GM19351 (cell line): ENCODE results near the gene PKIG.
"Not testable (repeated sequence)": the region's sequence is repeated elsewhere in the genome, so short reads cannot be mapped to it uniquely, and the experiment has no call there.

Experiments used
- ATAC-seq: cut with Tn5 transposase; IDR thresholded peaks from one replicate; pipeline ENCODE4 v1.9.1; 2021; ENCODE audit warnings: mild to moderate bottlenecking, moderate library complexity; ENCODE audit not compliant: unreplicated experiment

The PKIG gene

GRCh38 chr20:44571362-44571988, 10.9 kb upstream of the PKIG start:
- no peak for ATAC-seq

- ATAC-seq, result no peak
Measured at GRCh38 chr20:44572551-44573500, 9.6 kb upstream of the PKIG start.

- no peak for ATAC-seq
Measured at GRCh38 chr20:44573501-44573869, 8.9 kb upstream of the PKIG start.

DNA sequence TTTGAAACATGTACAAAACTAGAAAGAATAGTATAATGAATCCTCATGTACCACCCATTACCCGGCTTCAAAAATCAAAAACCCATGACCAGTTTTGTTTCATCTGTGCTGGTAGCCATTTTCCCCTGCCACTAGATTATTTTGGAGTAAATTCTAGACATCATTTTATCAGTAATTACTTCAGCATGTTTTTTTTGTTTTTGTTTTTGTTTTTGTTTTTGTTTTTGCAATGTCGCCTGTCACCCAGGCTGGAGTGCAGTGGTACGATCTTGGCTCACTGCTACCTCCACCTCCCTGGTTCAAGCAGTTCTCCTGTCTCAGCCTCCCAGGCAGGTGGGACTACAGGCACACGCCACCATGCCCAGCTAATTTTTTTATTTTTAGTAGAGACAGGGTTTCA, 8.0 kb upstream of the PKIG start:
- ATAC-seq, result no peak

- ATAC-seq, result no peak
Measured at GRCh38 chr20:44576297-44576696, 6.1 kb upstream of the PKIG start.

GRCh38 chr20:44579313-44580081, 2.9 kb upstream of the PKIG start:
- ATAC-seq, result no peak

DNA sequence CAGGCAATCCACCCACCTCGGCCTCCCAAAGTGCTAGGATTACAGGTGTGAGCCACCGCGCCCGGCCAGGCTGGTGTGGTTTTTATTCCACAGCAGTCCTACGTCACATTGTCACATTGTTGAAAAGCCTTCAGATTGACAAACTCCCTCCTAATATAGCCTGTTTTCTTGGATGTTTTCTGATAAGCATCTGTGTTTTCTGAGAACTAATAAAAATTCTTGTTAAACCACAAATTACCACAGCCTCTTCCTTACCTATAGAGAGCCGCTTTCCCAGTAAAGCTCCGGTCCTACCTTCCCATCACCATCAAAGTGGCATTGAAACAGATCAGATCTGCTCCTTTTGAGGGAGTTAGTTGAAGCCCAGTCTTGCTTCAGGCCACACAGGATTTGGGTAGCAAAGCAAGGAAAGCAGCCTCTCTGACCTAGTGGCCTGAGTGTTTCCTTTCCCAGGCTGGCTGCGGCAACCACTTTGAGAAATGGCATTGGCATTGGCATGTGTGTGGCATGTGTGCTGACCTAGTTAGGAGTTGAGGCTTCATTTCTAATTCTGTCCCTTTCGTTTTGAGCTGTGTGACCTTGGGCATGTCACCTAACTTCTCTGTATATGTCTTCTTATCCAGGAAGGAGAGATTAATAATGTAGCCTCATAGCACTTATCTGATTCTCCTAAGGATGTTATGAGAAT, 1.7 kb upstream of the PKIG start:
- no peak for ATAC-seq

DNA sequence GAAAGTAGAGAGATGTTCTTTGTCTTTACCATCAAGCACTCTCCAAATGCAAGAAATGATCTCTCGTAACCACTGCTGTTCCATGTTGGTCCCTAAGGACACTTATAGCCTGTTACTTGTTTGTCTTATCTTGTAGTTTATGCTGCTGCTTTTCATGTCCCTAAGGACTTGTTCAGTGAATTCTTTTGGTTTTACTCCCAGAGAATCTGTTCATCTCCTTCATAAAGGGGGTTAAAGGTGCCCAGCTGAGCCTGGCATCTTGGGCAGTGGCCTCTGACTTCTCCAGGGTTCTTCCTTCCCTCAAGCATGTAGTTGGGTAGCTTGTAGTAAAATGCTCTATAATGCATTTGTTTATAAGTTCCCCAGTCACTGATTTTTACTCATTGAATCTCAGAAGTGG, 864 bp upstream of the PKIG start:
- ATAC-seq, result no peak

- ATAC-seq, result no peak
Measured at GRCh38 chr20:44583157-44583556, 778 bp downstream of the PKIG start.

DNA sequence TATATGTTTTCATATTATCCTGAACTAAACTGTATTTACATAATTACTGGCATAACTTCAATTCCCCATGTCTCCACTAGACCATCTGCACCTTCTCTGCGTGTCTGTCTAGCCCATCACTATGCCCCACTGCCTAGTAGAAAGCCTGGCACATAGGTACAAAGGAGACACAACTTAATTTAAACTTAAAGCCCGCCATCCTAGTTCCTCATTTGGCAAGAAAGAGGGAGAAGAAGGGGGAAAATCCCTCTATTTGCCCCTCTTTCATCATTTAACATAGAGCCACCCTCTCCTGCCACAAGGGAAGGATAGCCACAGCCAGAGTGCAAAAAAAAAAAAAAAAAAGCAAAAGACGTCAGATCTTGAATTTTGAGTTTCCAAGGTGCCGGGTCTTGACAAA, 1.8 kb downstream of the PKIG start:
- ATAC-seq, result no peak

GRCh38 chr20:44585057-44585963, 2.9 kb downstream of the PKIG start:
- ATAC-seq, result no peak

DNA sequence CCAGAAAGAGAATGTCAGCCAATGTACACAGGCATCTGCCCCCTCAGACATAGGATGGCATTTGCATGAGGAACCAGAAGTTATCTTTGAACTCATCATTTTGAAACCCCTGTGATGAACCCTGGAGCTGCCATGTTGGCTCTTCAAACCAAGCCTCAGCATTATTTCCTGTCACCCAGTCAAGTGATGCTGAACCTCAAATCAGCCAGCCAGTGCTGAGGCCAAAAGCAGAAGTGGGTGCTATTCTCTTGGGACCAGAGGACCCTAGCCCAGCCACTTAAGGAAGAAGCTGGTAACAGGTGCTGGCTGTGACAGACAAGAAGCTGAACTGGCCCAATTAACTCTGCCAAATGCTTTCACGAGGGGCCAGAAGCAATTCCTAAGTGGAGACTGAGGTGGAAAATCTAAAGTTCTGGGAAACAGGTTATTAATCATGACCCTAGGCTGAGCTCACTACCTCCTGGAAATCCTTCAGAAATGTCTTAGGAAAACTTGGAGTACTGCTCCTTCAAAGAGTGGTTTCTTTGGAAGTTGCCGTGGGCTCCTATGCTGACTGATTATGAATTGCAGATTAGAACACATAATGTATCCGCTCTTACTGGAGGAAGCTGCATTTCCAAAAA, 4.0 kb downstream of the PKIG start:
- ATAC-seq, result peak; percentile 68

GRCh38 chr20:44587035-44587980, 4.9 kb downstream of the PKIG start:
- ATAC-seq, result no peak

- ATAC-seq, result not testable (repeated sequence)
Measured at GRCh38 chr20:44588321-44588720, 5.9 kb downstream of the PKIG start.

DNA sequence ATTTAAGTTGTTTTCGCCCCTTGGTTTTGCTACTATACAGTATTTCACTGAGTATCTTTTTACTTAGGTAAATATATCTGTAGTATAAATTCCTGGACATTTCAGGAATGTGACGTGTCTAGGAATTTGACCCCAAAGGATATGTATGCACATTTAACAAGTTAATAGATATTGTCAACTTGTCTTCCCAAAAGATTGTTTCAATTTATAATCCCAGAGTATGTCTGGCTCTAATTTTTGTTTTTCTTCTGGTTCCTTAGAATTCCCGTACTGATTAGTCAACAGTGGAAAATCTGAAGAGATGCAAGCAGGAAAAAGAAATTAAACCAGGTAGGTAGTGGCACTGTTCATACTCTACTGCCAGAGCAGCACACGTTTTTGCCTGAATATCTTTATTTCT, 7.2 kb downstream of the PKIG start:
- ATAC-seq, result no peak

- ATAC-seq, result no peak
Measured at GRCh38 chr20:44590980-44591778, 8.8 kb downstream of the PKIG start.

GRCh38 chr20:44592366-44592765, 10.0 kb downstream of the PKIG start:
- ATAC-seq, result no peak

DNA sequence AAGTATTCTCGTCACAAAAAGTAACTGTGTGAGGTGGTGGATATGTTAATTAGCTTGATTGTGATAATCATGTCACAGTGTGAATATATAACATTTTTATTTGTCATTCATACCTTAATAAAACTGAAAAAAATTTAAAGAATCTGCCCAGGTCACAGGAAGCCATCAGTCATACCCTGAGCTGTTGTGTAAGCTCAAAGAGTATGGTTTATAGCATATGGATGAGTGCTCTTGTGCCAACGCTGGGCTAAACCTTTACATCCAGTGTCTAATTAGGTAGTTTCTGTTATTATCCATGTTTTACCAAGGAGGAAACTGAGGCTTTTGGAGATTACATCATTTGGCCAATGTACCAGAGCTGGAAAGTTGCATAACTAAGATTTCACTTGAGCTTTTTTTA, 11.4 kb downstream of the PKIG start:
- no peak for ATAC-seq
